Skeletal muscle satellite cell (primary cell): ENCODE measurements around the gene OR52E6.

Experiments used
- H3K27me3 ChIP-seq: 2 replicates; pipeline ENCODE4 v1.7.0; 2013; ENCODE audit warnings: low read length; ENCODE audit not compliant: control insufficient read depth, insufficient read depth
- H3K36me3 ChIP-seq: 2 replicates; pipeline ENCODE4 v1.7.0; 2013; ENCODE audit warnings: mild to moderate bottlenecking, control low read depth, low read length; ENCODE audit not compliant: insufficient read depth
- H3K4me1 ChIP-seq: 2 replicates; pipeline ENCODE4 v1.7.0; 2013; ENCODE audit warnings: low read length; ENCODE audit not compliant: control insufficient read depth, insufficient read depth
- H3K4me2 ChIP-seq: 2 replicates; pipeline ENCODE4 v1.7.0; 2013; ENCODE audit warnings: mild to moderate bottlenecking, low read length
- H3K4me3 ChIP-seq: 2 replicates; pipeline ENCODE4 v1.7.0; 2013; ENCODE audit warnings: low read length
- H3K9ac ChIP-seq: 2 replicates; pipeline ENCODE4 v1.7.0; 2013; ENCODE audit warnings: mild to moderate bottlenecking, low read depth, low read length, moderate library complexity
- H3K9me3 ChIP-seq: replicated peaks from 2 replicates; pipeline ENCODE4 v1.7.0; 2013; ENCODE audit warnings: mild to moderate bottlenecking, control low read depth, low read length

OR52E6 gene

GRCh38 chr11:5791165-5791564, 50.5 kb downstream of the OR52E6 start, which contains the start of gene OR52N1:
TSS of gene OR52N1 (minus strand) at chr11:5791265. CDS start at chr11:5788816, 2,449 bp downstream.
- Histone ChIP-seq H3K4me2 (no peak within 1 kb of the TSS), H3K4me3 (no peak within 1 kb of the TSS), H3K9ac (no peak within 1 kb of the TSS), H3K4me1 (no peaks in the 10 kb centered on the region), H3K36me3 (no peaks in the 10 kb centered on the region), H3K27me3 (no peaks in the 10 kb centered on the region), H3K9me3 (no peaks in the 10 kb centered on the region)
